HG03521 (cell line): ENCODE results near the gene ZNF318.

Experiments used
- ATAC-seq: cut with Tn5 transposase; IDR thresholded peaks from one replicate; pipeline ENCODE4 v1.9.1; 2021; ENCODE audit warnings: mild to moderate bottlenecking, moderate library complexity; ENCODE audit not compliant: unreplicated experiment

The ZNF318 gene

DNA sequence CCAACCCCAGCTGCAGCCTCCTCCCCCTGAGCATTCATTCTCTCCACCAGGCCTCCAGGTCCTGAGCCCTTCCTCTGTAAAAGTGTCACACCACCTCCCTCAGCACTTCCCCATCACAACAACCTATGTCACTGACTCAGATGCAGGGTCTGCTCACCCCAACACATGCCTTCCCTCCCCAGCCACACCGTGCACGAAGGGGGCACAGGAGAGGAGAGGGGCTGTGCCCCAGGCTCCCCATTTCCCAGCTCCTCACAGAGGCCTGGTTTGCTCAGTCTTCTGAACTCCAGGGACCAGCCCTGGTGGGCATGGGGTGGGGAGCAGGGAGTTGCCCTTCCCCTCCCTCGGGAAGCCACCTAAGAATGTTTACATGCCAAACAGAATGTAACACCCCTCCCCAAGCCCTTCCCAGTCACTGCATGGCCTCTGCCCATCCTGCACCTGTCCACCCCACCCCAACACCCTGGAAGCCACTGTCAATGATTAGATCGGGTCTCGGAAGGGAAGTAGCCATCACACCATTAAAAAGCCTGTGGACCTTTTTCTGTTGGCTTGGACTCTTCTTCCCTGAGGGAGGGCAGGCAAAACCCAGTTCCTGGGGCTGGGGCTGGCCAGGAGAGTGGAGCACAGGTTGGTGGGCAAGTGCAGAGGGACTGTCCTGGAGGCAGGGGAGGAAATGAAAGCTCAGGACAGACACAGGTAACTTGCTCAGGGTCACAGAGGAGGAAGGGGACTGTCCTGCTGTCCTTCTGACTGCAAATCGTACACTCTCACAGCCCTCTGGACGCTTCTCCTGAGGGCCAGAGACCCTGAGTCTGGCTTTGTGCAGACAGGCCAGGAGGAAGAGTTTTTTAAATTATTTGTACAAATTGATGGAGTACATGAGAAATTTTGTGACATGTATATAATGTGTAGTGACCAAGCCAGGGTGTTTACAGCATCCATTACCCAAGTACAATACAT lies 81.4 kb downstream of the ZNF318 start:
- no peak for ATAC-seq

DNA sequence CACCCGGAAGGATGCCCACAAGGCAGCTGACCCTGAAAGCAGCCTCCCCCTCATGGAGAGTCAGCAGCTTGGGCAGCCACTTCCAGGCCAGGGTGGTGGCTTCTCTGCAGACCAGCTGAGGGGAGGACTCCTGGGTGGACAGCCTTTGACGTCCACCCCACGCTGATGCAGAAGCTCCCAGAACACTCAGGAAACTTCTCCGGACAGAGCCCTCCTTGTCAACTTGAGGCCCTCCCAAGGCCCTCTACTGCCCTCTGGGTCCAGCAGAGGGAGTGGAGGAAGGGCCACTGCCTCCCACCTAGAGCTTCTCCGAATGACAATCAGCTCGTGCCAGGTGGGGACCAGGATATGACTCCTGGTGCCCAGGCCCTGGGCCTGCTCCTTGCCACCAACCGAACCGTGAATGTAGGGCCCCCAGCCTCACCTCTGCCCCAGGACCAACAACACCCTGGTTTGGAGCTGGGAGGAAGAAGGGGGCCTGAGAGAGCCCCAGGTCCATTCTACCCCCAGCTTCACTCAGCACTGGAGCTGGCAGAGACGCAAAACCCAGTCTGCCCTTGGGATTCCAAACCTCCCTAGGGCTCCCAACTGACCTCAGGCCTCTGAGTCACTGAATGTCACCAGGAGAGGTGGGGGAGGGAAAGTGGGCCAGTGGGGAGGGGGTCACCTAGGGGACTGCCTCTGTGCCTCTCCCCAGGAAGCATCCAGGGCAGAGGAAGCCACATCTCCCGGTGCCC lies 82.3 kb downstream of the ZNF318 start:
- ATAC-seq: no peak

DNA sequence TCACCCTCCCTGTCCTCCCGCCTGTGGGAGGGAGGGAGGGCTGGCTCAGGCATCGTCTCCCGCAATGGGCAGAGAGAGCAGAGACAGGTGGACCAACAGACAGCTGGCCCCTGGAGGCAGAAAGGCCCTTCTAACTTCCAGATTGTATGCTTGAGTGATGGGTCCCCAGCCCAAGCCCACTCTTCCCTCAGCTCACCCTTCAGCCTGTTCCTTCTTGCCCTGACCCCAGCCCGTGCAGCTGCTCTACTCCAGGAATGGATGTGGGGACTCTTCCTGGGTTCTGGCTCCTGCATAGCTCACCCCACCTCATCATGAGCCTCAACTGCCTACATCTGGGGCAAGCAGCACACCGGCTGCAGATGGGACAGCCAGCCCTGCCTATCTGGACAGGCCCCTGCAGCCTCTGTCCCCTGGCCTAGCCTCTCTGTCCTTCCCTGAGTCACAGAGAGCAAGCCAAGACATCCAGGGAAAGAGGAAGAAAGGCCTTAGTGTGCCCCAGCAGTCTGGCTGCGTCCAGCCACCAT lies 82.9 kb downstream of the ZNF318 start:
- ATAC-seq: no peak
